ENCODE results near the gene COMMD3.

The COMMD3 gene

GRCh38 chr10:22339761-22340328 lies 23.7 kb downstream of the COMMD3 start:
- H3K27ac ChIP-seq (ENCODE audit: low read depth, low read length): no peak overlapping the region
- no peaks in the 10 kb centered on the region for H3K36me3 ChIP-seq (ENCODE audit: insufficient read depth, low read length)
- H3K4me3 ChIP-seq (ENCODE audit: low read depth, low read length): peak overlapping the region; percentile 85
- H2AFZ ChIP-seq (ENCODE audit: low read length, unreplicated experiment): peak overlapping the region; percentile 81
- H3K79me2 ChIP-seq (ENCODE audit: control insufficient read depth, insufficient read depth, low read length, unreplicated experiment): no peaks in the 10 kb centered on the region
- H3K4me1 ChIP-seq (ENCODE audit: control insufficient read depth, insufficient read depth, low read length, unreplicated experiment): no peaks in the 10 kb centered on the region
- peaks cover 89% of the 10 kb centered on the region for H3K27me3 ChIP-seq (ENCODE audit: insufficient read depth, low read length)

GRCh38 chr10:22340329-22341189 lies 24.4 kb downstream of the COMMD3 start:
- Histone ChIP-seq H3K36me3 (ENCODE audit: insufficient read depth, low read length) (no peaks in the 10 kb centered on the region), H2AFZ (ENCODE audit: low read length, unreplicated experiment) (peak overlapping the region; percentile 81), H3K27me3 (ENCODE audit: insufficient read depth, low read length) (peaks cover 89% of the 10 kb centered on the region), H3K4me1 (ENCODE audit: control insufficient read depth, insufficient read depth, low read length, unreplicated experiment) (no peaks in the 10 kb centered on the region), H3K4me3 (ENCODE audit: low read depth, low read length) (peak overlapping the region; percentile 85), H3K27ac (ENCODE audit: low read depth, low read length) (peak overlapping the region; percentile 75), H3K79me2 (ENCODE audit: control insufficient read depth, insufficient read depth, low read length, unreplicated experiment) (no peaks in the 10 kb centered on the region)

GRCh38 chr10:22341190-22341925 lies 25.2 kb downstream of the COMMD3 start:
- Histone ChIP-seq H3K4me1 (ENCODE audit: control insufficient read depth, insufficient read depth, low read length, unreplicated experiment) (no peaks in the 10 kb centered on the region), H3K27me3 (ENCODE audit: insufficient read depth, low read length) (peaks cover 89% of the 10 kb centered on the region), H3K4me3 (ENCODE audit: low read depth, low read length) (peak overlapping the region; percentile 85), H2AFZ (ENCODE audit: low read length, unreplicated experiment) (peak overlapping the region; percentile 81), H3K36me3 (ENCODE audit: insufficient read depth, low read length) (no peaks in the 10 kb centered on the region), H3K79me2 (ENCODE audit: control insufficient read depth, insufficient read depth, low read length, unreplicated experiment) (no peaks in the 10 kb centered on the region), H3K27ac (ENCODE audit: low read depth, low read length) (no peak overlapping the region; the same call in 1 of the 2 replicates)

- Histone ChIP-seq H3K4me1 (ENCODE audit: control insufficient read depth, insufficient read depth, low read length, unreplicated experiment) (no peaks in the 10 kb centered on the region), H3K27me3 (ENCODE audit: insufficient read depth, low read length) (peaks cover 89% of the 10 kb centered on the region), H3K27ac (ENCODE audit: low read depth, low read length) (no peak overlapping the region), H3K36me3 (ENCODE audit: insufficient read depth, low read length) (no peaks in the 10 kb centered on the region), H3K4me3 (ENCODE audit: low read depth, low read length) (peak overlapping the region; percentile 85; the same call in 1 of the 2 replicates), H3K79me2 (ENCODE audit: control insufficient read depth, insufficient read depth, low read length, unreplicated experiment) (no peaks in the 10 kb centered on the region), H2AFZ (ENCODE audit: low read length, unreplicated experiment) (no peak overlapping the region)
Measured at GRCh38 chr10:22341926-22342196, 25.7 kb downstream of the COMMD3 start.

- H3K27ac ChIP-seq (ENCODE audit: low read depth, low read length): no peak overlapping the region
- no peaks in the 10 kb centered on the region for H3K36me3 ChIP-seq (ENCODE audit: insufficient read depth, low read length)
- no peak overlapping the region for H3K4me3 ChIP-seq (ENCODE audit: low read depth, low read length)
- no peaks in the 10 kb centered on the region for H3K79me2 ChIP-seq (ENCODE audit: control insufficient read depth, insufficient read depth, low read length, unreplicated experiment)
- no peaks in the 10 kb centered on the region for H3K4me1 ChIP-seq (ENCODE audit: control insufficient read depth, insufficient read depth, low read length, unreplicated experiment)
- peaks cover 89% of the 10 kb centered on the region for H3K27me3 ChIP-seq (ENCODE audit: insufficient read depth, low read length)
- no peak overlapping the region for H2AFZ ChIP-seq (ENCODE audit: low read length, unreplicated experiment)
Measured at GRCh38 chr10:22342421-22342820, 26.2 kb downstream of the COMMD3 start.

GRCh38 chr10:22343731-22344130 lies 27.5 kb downstream of the COMMD3 start:
- Histone ChIP-seq H3K4me1 (ENCODE audit: control insufficient read depth, insufficient read depth, low read length, unreplicated experiment) (no peaks in the 10 kb centered on the region), H3K27ac (ENCODE audit: low read depth, low read length) (no peak overlapping the region), H3K36me3 (ENCODE audit: insufficient read depth, low read length) (no peaks in the 10 kb centered on the region), H2AFZ (ENCODE audit: low read length, unreplicated experiment) (no peak overlapping the region), H3K4me3 (ENCODE audit: low read depth, low read length) (no peak overlapping the region), H3K79me2 (ENCODE audit: control insufficient read depth, insufficient read depth, low read length, unreplicated experiment) (no peaks in the 10 kb centered on the region), H3K27me3 (ENCODE audit: insufficient read depth, low read length) (peaks cover 89% of the 10 kb centered on the region)

GRCh38 chr10:22344249-22344648 lies 28.1 kb downstream of the COMMD3 start:
- H3K27ac ChIP-seq (ENCODE audit: low read depth, low read length): no peak overlapping the region
- no peak overlapping the region for H3K4me3 ChIP-seq (ENCODE audit: low read depth, low read length)
- H3K27me3 ChIP-seq (ENCODE audit: insufficient read depth, low read length): peaks cover 87% of the 10 kb centered on the region
- no peaks in the 10 kb centered on the region for H3K79me2 ChIP-seq (ENCODE audit: control insufficient read depth, insufficient read depth, low read length, unreplicated experiment)
- H2AFZ ChIP-seq (ENCODE audit: low read length, unreplicated experiment): no peak overlapping the region
- H3K4me1 ChIP-seq (ENCODE audit: control insufficient read depth, insufficient read depth, low read length, unreplicated experiment): no peaks in the 10 kb centered on the region
- H3K36me3 ChIP-seq (ENCODE audit: insufficient read depth, low read length): no peaks in the 10 kb centered on the region

GRCh38 chr10:22344781-22345300 lies 28.7 kb downstream of the COMMD3 start:
- Histone ChIP-seq H3K79me2 (ENCODE audit: control insufficient read depth, insufficient read depth, low read length, unreplicated experiment) (no peaks in the 10 kb centered on the region), H3K27ac (ENCODE audit: low read depth, low read length) (no peak overlapping the region), H3K36me3 (ENCODE audit: insufficient read depth, low read length) (no peaks in the 10 kb centered on the region), H2AFZ (ENCODE audit: low read length, unreplicated experiment) (no peak overlapping the region), H3K4me3 (ENCODE audit: low read depth, low read length) (no peak overlapping the region), H3K27me3 (ENCODE audit: insufficient read depth, low read length) (peaks cover 82% of the 10 kb centered on the region), H3K4me1 (ENCODE audit: control insufficient read depth, insufficient read depth, low read length, unreplicated experiment) (no peaks in the 10 kb centered on the region)

DNA sequence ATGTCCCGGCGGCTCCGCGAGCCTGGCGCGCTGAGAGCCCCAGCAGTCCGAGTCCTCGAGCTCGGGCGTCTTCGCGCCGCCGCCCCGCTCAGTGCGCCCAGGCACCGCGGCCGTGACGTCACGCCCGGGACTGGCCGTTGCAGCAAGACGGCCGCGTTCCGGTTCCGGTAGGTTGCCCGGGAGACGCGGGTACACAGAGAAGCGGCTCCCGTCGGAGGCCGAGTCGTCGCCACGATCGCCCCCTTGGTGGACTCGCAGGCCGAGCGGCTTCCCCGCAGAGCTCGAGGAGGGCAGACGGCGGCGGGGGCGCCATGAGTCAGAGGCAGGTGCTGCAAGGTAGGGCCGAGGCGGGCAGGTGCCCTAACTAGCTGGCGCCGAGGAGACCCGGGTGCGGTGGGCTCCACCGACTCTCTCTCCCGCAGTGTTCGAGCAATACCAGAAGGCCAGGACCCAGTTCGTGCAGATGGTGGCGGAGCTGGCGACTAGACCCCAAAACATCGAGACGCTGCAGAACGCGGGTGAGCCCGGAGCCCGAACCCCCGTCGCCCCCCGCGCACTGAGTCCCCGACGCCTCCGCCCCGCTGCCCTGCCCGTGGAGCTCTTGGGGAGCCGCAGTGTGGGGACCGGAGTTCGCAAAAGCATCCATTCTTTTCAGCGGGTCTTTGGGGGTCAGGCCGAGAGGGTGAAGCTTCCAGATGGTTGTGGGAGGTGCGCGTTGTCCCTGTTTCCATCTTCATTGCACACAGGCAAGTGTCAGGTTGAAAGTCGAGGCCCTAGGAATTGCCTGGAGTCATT lies 29.3 kb downstream of the COMMD3 start, which contains the start of gene SPAG6:
Gene SPAG6, plus strand, starts transcription at position 196 of the 795 bp plus-strand sequence. Its CDS starts 116 bp downstream, at position 312.
- H3K79me2 ChIP-seq (ENCODE audit: control insufficient read depth, insufficient read depth, low read length, unreplicated experiment): no peaks in the 10 kb centered on the region
- H3K27me3 ChIP-seq (ENCODE audit: insufficient read depth, low read length): peaks cover 80% of the 10 kb centered on the region
- no peak within 1 kb of the TSS for H2AFZ ChIP-seq (ENCODE audit: low read length, unreplicated experiment)
- no peaks in the 10 kb centered on the region for H3K4me1 ChIP-seq (ENCODE audit: control insufficient read depth, insufficient read depth, low read length, unreplicated experiment)
- no peak within 1 kb of the TSS for H3K4me3 ChIP-seq (ENCODE audit: low read depth, low read length)
- no peaks in the 10 kb centered on the region for H3K36me3 ChIP-seq (ENCODE audit: insufficient read depth, low read length)
- H3K27ac ChIP-seq (ENCODE audit: low read depth, low read length): no peak within 1 kb of the TSS

- Histone ChIP-seq H3K4me3 (ENCODE audit: low read depth, low read length) (no peak overlapping the region), H3K4me1 (ENCODE audit: control insufficient read depth, insufficient read depth, low read length, unreplicated experiment) (no peaks in the 10 kb centered on the region), H3K27me3 (ENCODE audit: insufficient read depth, low read length) (peaks cover 79% of the 10 kb centered on the region), H3K27ac (ENCODE audit: low read depth, low read length) (no peak overlapping the region), H3K79me2 (ENCODE audit: control insufficient read depth, insufficient read depth, low read length, unreplicated experiment) (no peaks in the 10 kb centered on the region), H2AFZ (ENCODE audit: low read length, unreplicated experiment) (no peak overlapping the region), H3K36me3 (ENCODE audit: insufficient read depth, low read length) (no peaks in the 10 kb centered on the region)
Measured at GRCh38 chr10:22346096-22346661, 30.0 kb downstream of the COMMD3 start.
